C4-2B (cell line): ENCODE measurements around the gene GRM5.

Experiments used
- H3K27ac ChIP-seq: fragments of 450-650 bp; 2 replicates; pipeline ENCODE4 v1.5.1; 2017
- CTCF ChIP-seq: fragments of 450-650 bp; conservative IDR thresholded peaks from 2 replicates; pipeline ENCODE4 v1.5.1; 2017; ENCODE audit warnings: mild to moderate bottlenecking
- ZFX ChIP-seq: fragments of 450-650 bp; IDR thresholded peaks from 2 replicates; pipeline ENCODE4 v1.6.1; 2017

Gene GRM5

GRCh38 chr11:88534185-88534584 lies 531.6 kb downstream of the GRM5 start:
- H3K27ac ChIP-seq, result no peak overlapping the region
- TF ChIP-seq CTCF (no peak), ZFX (no peak)

- no peak overlapping the region for H3K27ac ChIP-seq
- TF ChIP-seq CTCF (no peak), ZFX (no peak)
Measured at GRCh38 chr11:88533001-88533400, 532.8 kb downstream of the GRM5 start.

- no peak for TF ChIP-seq ZFX
- TF ChIP-seq CTCF, result no peak
- H3K27ac ChIP-seq, result no peak overlapping the region
Measured at GRCh38 chr11:88531831-88532230, 534.0 kb downstream of the GRM5 start.

GRCh38 chr11:88529426-88529825 lies 536.4 kb downstream of the GRM5 start:
- no peak overlapping the region for H3K27ac ChIP-seq
- TF ChIP-seq ZFX, result no peak
- TF ChIP-seq CTCF, result no peak

- TF ChIP-seq CTCF (no peak), ZFX (no peak)
- no peak overlapping the region for H3K27ac ChIP-seq
Measured at GRCh38 chr11:88523386-88524071, 542.3 kb downstream of the GRM5 start.

GRCh38 chr11:88522624-88523385 lies 543.0 kb downstream of the GRM5 start:
- no peak overlapping the region for H3K27ac ChIP-seq
- TF ChIP-seq ZFX (no peak), CTCF (no peak)

- no peak overlapping the region for H3K27ac ChIP-seq
- no peak for TF ChIP-seq CTCF
- no peak for TF ChIP-seq ZFX
Measured at GRCh38 chr11:88521799-88522201, 544.0 kb downstream of the GRM5 start.
